ENCODE results near the gene SLC35A5.

The SLC35A5 gene

GRCh38 chr3:112572701-112573100, 10.9 kb downstream of the SLC35A5 start:
- no peak for DNase-seq

- no peak for DNase-seq
Measured at GRCh38 chr3:112579232-112579631, 17.4 kb downstream of the SLC35A5 start.

DNA sequence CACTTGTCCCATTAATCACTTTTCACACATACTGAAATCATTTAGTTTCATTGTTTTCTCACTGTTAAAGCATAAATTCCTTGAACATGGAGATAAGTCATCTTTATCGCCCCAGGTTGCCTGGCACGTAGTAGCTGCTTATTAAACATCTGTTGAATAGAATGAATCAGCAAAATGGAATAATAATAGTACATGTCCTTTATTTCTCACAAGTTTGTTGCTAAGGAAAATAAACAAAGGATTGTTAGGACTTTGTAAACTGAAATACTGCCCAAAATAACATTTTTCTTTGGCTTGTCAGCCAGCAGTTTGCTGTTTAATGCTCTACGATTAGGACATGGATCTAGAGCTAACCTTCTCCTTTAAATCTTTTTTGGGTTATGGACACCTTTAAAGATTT, 17.9 kb downstream of the SLC35A5 start:
- DNase-seq = no peak

DNA sequence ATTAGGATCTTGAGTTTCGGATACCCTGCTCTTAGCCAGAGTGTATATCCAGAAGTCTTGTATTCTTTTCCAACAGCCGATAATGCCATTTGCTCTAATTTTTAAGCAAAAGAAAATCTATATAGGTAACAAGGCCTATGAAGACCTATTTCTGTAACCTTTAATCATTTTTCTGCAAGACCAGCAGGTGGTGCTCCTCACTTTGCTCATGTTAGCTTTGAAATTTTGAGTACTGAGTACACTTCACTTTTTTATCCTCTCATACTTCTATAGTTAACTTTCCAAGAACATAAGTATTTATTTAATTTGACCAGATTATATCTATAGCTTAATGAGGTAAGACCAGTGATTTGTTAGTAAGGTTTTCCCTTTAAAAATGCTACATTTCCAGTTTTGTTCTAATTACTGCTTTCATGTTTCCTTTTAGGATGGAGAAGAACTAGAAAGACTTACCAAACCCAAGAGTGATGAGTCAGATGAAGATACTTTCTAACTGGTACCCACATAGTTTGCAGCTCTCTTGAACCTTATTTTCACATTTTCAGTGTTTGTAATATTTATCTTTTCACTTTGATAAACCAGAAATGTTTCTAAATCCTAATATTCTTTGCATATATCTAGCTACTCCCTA, 20.5 kb downstream of the SLC35A5 start:
- DNase-seq = peak; percentile 28 to 38

DNA sequence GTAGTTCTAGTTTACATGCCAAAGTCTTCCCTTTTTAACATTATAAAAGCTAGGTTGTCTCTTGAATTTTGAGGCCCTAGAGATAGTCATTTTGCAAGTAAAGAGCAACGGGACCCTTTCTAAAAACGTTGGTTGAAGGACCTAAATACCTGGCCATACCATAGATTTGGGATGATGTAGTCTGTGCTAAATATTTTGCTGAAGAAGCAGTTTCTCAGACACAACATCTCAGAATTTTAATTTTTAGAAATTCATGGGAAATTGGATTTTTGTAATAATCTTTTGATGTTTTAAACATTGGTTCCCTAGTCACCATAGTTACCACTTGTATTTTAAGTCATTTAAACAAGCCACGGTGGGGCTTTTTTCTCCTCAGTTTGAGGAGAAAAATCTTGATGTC, 21.3 kb downstream of the SLC35A5 start:
- DNase-seq = no peak

- no peak for DNase-seq
Measured at GRCh38 chr3:112585782-112586181, 23.9 kb downstream of the SLC35A5 start.

GRCh38 chr3:112587336-112587735, 25.5 kb downstream of the SLC35A5 start:
- no peak for DNase-seq

DNA sequence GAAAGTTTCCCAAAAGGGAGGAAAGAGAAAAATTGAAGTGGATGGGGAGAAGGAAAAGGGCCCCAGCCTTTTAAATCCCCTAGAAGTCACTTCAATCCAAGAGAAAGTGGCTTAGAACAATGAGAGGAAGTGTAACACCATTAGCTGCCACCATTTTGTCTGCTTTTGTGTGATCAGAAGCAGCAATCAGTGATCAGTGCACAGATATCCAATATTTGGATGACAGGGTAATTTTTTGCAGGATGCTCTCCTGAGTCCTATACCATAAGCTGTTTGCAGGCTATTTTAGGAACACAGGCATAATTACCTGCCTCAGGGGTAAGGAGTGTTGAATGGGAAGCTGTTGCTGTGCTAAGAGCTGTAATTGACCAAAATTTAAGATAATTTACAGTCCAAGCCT, 31.4 kb downstream of the SLC35A5 start:
- no peak for DNase-seq

- no peak for DNase-seq
Measured at GRCh38 chr3:112594856-112595255, 33.0 kb downstream of the SLC35A5 start.

DNA sequence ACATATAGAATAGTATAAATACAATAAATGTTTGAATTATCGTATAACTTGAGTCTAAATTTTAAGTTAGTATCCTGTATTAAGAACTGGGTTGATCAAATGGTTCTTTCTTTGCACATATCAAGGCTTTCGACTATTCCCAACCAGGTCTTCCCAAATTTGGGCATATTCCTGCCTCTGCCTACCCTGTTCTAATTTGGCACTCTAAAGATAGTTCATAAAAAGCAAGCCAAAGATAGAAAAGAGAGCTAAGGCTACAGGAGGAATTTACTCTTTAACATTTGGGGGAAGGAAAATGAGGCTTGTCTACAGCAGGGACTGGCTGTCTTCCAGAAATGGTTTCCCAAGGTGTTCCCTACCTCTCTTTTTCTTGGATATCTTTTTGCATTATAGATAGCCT, 36.1 kb downstream of the SLC35A5 start:
- no peak for DNase-seq

- no peak for DNase-seq
Measured at GRCh38 chr3:112598731-112599130, 36.9 kb downstream of the SLC35A5 start.

DNA sequence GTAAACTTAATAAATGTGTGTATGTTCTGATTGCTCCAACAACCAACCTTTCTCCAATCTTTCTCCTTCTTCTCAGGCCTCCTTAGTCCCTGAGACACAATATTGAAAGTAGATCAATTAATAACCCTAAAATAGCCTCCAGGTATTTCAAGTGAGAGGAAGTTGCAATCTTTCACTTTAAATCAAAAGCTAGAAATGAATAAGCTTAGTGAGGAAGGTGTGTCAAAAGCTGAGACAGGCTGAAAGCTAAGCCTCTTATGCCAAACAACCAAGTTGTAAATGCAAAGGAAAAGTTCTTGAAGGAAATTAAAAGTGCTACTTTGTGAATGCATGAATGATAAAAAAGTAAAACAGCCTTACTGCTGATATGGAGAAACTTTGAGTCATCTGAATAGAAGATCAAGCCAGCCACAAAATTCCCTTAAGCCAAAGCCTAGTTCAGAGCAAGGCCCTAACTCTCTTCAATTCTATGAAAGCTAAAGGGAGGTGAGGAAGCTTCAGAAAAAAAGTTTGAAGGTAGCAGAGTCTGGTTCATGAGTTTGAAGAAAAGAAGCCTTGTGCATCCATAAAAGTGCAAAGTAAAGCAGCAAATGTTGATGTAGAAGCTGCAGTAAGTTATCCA, 40.5 kb downstream of the SLC35A5 start:
- no peak for DNase-seq

- no peak for DNase-seq
Measured at GRCh38 chr3:112604536-112604935, 42.7 kb downstream of the SLC35A5 start.

DNA sequence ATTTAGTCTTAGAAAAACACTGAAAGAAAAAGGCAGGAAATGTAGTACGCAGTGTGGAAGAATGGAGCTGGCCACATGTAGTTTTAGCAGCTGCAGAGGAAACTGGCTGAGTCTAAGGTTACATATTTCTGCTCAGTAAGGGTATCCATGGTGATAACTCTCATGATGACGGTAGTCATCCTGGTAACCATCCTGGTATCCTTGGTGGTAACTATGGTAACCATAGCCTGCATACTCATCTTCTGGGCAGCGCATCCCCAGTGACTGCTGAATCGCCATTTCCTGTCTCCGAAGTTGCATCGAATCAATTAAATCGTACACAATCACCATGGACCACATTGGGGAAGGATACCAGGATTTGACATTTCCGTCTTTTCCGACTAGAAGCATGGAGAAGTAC, 43.4 kb downstream of the SLC35A5 start:
- no peak for DNase-seq

GRCh38 chr3:112606098-112606497, 44.3 kb downstream of the SLC35A5 start:
- DNase-seq = no peak

DNA sequence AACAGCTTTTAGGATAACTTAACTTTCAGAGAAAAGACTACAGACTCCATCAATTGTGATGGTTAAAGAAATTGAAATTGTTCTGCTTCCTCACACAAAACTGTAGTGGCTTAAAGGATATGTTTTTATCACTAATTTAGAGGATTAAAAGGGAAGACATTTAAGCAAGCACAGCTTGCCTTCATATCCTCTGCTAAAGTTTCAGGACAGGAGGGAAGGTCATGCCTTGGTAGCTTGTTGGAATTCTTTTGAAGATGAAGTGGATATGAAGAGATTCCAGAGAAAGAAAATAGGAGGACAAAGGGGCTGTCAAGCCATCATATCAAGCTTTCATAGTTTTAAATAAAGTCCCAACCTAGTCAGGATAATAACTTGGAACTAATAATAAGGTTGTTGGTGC, 46.0 kb downstream of the SLC35A5 start:
- no peak for DNase-seq

- no peak for DNase-seq
Measured at GRCh38 chr3:112610121-112610520, 48.3 kb downstream of the SLC35A5 start.

GRCh38 chr3:112611752-112612515, 50.1 kb downstream of the SLC35A5 start:
- no peak for DNase-seq

- DNase-seq = no peak
Measured at GRCh38 chr3:112615989-112616731, 54.3 kb downstream of the SLC35A5 start.

DNA sequence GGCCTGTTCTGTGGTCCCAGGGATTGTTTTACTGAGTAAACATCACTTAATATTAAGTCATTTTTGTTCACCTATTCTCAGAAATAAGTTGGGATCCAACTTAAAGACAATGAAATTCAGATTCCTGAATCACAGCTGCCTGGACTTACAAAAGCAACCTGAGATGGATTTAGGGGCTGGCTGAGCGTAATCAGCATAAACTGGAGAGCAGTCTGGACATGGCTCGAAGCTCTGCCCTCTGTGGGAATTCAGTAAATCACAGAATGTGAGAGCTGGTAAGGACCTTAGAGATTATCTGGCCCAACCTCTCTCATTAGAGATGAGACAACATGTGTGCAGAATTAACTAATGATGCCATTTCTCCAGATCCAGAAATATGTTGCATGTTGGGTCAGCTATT, 55.4 kb downstream of the SLC35A5 start:
- DNase-seq = no peak

GRCh38 chr3:112619295-112619694, 57.5 kb downstream of the SLC35A5 start:
- DNase-seq = no peak

DNA sequence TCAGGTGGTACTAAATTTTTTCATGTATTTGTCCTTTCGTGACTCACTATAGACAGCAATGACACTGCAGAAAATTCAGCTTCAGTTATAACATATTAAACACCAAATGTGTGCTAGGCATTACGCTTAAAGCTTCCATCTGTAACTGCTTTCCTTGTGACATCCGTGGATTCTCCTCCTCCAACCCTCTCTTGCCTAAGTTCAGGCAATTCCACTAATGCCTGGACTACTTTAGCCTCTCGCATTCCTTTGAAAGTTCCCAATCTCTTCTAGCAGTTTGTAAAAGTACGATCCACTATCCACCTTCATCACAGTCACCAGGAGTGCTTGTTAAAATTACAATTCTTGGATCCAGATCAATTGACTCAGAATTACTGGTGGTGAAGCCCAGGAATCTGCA, 61.4 kb downstream of the SLC35A5 start:
- no peak for DNase-seq

GRCh38 chr3:112623717-112624116, 61.9 kb downstream of the SLC35A5 start:
- no peak for DNase-seq

DNA sequence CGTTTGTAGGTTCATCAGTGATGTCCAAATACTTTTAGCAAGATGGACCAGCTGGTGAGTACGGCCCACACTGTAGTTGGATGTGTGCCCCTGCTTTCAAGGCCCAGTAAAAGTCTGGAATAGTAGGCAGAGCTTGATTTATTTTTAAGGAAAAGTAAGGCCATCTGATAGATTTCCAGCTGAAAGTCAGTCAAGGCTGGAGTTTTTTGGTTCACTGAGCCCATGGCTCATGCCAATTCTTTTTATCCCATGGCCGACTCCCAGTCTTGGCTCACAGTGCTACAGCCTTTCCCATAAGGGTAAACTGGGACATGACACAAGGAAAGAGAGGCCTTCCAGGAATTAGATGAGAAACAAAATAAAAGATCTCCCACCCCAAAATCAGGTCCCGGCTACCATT, 65.6 kb downstream of the SLC35A5 start:
- DNase-seq = no peak

Data from activated T-cell treated with anti-CD3 and anti-CD28 coated beads, Interleukin-2, amount 50 U/mL, for 48 hours (primary cell).